Fibroblast of peridontal ligament (primary cell): Measurements from ENCODE around the gene LILRB4.
A peak's percentile ranks its signal among the peaks of the same experiment; 100 is the strongest.
"Not testable (repeated sequence)": the region's sequence is repeated elsewhere in the genome, so short reads cannot be mapped to it uniquely, and the experiment has no call there.

Experiments
- DNase-seq: peaks from one replicate; pipeline ENCODE4 v3.0.0-alpha.2; 2010; ENCODE audit errors: extremely low read depth

Gene LILRB4

DNA sequence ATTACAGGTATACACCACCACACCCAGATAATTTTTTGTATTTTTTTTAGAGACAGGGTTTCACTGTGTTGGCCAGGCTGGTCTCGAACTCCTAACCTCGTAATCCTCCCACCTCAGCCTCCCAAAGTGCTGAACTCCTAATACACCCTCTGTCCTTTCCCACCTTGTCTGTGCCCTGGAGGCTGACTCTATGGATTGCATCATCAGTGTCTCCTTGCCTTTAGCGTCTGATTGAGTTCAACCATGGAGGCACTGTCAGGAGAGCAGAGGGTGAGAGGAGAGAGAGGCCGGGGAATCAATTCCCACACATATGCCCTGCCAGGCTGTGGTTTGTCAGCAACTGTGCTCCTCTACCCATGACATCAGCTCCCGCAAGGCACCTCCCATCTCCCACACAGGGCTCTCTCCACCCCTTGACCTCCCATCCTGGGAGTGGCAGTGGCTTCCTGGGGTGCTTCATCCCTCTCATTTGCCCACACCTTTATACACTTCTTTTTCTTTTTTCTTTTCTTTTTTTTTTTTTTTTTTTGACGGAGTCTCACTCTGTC is 12.6 kb upstream of the LILRB4 start:
- no peak for DNase-seq

DNA sequence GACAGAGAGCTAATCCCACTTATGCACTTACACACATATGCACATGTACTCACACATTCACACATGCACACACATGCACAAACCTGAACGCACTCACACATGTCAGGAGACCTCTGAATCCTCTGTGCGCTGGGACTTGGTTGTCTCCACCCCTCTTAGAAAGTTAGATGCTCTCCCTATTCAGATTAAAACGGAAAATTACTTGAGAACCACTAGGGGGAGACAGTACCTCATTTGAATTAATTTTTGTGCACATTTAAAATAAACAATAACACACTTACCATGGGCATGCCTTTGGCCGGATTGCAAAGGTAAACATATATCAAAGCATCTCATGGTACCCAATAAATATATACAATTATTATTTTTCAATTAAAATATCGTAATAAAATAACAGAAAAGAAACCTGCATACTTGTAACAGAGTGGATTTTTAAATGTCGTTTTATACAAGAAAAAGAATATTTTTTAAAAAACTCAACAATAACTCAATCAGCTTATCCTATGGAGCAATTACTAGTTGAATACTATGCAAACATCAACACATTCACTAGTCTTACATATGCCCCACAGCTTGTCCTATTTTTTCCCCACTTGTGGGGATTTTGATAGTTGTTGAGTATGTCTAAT is 9.5 kb upstream of the LILRB4 start:
- DNase-seq, result peak; percentile 10

DNA sequence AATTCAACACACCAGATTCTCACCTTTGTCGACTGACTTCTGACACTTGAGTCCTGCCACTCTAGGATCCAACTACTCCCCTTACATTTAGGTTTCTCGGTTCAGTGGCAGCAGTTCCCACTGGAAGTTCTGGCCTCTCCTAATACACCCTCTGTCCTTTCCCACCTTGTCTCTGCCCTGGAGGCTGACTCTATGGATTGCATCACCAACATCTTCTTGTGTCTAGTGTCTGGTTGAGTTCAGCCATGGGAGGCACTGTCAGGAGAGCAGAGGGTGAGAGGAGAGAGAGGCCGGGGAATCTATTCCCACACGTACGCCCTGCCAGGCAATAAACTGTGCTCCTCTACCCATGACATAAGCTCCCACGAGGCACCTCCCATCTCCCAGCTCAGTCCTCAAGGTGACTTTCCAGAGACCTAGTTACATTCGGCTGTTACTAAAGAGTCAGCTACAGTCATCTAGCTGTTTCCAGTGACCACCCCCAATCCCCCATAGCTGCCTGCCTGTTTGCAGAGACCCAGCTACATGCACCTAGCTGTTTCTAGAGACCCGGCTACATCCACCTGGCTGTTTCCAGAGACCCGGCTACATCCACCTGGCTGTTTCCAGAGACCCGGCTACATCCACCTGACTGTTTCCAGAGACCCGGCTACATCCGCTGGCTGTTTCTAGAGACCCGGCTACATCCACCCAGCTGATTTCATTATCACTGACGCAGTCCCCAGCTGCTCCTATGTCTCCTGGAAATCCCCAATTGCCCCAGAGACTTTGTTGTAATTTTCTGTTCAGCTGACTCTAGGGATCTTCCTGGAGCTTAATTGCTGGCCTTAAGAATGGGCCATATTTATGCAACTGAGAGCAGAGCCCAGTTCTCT is 8.1 kb upstream of the LILRB4 start:
- DNase-seq, result no peak

DNA sequence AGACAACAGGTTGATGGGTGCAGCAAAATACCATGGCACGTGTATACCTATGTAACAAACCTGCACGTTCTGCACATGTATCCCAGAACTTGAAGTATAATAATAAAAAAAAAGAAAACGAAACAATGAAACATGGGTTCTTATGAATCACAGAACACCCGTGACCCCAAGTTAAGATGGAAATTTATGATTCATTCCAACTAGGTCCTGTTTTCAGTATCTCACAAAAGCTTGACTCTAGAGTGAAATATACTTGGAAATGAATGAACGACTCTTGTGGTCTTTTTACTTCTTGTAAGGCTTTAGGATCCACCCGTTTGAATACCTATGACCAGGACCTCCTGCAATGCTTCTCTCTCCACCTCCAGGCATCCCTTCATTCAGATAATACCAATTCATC is 3.5 kb upstream of the LILRB4 start:
- DNase-seq, result no peak

DNA sequence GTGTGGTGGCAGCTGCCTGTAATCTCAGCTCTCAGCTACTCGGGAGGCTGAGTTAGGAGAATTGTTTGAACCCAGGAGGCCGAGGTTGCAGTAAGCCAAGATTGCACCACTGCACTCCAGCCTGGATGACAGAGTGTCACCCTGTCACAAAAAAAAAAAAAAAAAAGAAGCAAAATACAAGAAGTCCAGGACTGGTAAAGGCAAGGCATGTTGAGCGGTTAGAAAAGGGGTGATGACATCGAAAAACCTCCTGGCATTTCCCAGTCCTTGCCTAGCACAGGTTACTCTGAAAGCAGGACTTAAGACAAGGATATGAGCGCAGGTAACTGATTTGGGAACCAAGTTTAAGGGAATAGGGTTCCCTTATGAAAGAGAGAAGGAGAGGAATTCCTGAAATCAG is 2.5 kb upstream of the LILRB4 start:
- DNase-seq, result no peak

DNA sequence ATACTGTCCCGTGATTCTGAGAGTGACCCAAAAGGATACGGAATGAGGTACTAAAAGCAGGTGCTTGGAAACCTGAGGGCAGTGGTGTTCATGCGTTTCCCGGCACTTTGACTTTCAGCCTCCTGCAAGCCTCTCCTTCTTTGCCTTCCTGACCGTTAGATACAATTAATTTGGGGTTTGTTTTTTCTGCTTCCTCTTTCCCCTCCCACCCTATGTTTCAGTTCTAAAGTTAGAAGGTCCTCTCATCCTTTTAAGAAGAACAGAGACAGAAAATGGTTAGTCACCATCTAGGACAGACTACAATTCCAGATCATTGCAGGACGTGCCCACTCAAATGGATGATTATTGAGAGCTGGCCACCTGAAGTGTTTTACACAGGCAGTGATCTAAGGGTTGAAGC is 1.8 kb upstream of the LILRB4 start:
- no peak for DNase-seq

DNA sequence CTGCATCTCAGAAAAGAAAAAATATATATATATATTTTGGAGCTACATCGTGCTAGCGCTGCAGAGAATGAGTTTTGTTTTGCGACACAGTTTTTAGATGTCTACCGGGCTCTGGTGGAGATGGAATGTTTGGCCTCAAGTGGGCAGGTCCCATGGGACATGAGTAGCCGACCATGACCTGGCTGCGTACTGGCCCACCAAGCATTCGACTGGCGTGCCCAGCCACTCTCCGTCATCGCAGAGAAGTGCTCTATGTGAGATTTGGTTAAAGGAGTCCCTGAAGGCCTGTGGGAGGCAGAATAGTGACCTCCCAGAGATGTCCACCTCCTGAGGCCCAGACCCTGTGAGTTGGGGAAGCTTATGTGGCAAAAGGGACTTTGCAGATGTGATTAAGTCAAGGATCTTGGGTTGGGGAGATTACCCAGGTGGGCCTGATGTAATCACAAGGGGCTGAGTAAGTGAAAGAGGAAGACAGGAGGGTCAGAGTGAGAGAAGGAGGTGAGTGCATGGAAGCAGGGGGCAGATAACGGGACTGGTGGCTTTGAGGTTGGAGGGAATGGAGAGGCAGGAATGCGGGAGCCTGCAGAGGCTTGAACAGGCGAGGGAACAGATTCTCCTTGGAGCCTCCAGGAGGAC is 821 bp upstream of the LILRB4 start:
- no peak for DNase-seq

DNA sequence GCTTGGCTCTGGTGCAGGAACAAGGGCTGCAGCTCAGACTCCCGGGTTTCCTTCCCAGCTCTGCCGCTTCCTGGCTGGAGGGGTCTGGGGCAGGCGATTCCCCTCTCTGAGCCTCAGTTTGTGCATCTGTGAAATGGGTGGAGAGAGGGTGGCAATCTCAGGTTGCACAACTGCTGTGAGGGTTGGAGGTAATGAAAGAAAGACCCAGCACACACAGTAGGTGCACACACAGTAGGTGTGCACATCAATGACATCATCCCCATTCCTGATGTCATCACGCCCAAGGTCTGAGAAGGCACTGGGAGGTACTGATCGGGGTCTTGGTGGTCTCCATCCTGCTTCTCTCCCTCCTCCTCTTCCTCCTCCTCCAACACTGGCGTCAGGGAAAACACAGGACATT is 2.7 kb downstream of the LILRB4 start:
- no peak for DNase-seq

DNA sequence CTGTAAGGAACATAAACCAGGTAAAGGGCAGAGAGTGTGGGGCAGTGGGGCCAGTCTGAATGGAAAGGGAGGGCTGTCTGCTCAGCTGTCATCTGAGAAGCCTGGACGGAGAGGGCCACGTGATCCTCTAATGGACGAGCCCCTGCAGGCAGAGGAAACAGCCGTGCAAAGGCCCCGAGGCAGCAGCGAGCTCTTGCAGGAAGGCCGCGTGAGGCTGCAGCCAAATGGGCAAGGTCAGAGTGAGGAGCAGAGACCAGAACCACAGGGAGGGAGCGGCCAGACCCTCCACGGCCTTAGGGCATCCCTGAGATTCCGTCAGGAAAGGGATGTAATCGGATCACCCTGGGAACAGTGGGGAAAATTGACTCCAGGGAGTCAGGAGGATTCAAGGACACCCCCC is 4.4 kb downstream of the LILRB4 start:
- no peak for DNase-seq

DNA sequence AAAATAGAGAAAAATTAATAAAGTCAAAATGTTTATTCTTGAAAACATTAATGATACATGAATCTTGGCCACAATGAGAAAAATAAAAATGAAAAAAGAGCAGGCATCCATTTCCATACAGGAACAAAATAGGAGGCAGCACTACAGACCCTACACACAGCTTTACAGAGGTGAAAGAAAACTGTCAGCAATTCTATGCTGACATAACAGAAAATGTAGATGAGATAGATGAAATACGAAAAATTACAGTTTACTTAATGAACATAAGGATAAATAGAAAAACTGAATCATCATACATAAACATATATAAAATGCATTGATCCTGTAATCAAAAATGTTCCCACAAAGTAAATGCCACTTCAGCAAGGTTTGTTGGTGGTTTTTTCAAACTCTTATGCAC is 5.6 kb downstream of the LILRB4 start:
- DNase-seq, result no peak

DNA sequence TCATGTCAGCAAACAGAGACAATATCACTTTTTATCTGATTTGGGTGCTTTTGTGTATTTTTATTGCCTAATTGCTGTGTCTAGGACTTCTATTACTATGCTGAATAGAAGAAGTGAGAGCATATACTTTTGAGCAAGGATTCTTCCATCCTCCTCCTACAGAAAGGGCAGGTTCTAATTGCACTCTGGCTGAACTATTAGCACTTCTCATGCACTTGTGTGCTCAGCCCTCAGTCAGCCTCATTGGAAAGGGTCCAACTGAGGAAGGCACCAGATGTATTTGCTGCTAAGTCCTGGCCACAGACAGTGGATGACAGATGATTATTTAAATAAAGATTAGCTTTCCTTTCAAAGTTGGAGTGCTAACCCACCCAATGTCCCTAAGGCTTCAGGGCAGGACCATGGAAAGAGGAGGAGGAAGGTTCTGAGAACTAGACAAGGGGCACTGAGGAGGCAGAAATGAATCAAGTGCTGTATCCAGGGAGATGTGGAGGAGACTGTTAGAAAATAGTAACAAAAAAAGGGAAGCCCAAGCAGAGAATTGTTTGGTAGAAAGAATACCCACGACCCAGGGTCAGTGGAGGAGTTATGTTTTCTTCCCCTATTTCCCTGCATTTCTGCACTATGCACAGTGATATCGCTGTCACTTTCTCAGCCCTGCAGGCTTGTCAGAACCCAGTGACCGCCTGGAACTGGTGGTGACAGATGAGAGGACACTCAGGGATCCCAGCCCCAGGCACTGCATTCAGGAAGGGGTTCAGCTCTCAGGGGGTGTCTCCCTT is 8.0 kb downstream of the LILRB4 start:
- DNase-seq, result no peak

DNA sequence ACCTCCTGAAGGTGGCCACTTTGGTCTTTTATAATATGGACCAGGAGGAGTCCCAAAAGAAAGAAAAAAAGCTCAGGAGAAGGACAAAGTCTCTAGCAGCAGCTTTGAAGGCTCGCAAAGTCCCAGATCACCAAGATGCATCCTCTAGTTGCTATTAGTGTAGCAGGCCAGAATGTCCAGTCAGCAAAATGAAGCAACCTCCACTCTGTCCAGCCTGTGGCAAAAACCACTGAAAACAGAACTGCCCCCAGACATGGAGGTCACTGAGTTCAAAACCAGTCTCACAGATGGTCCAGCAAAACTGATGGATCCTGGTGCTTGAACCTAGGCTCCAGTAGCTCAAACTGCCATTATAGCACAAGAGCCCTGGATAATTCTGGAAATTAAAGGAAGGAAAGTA is 10.4 kb downstream of the LILRB4 start:
- no peak for DNase-seq

DNA sequence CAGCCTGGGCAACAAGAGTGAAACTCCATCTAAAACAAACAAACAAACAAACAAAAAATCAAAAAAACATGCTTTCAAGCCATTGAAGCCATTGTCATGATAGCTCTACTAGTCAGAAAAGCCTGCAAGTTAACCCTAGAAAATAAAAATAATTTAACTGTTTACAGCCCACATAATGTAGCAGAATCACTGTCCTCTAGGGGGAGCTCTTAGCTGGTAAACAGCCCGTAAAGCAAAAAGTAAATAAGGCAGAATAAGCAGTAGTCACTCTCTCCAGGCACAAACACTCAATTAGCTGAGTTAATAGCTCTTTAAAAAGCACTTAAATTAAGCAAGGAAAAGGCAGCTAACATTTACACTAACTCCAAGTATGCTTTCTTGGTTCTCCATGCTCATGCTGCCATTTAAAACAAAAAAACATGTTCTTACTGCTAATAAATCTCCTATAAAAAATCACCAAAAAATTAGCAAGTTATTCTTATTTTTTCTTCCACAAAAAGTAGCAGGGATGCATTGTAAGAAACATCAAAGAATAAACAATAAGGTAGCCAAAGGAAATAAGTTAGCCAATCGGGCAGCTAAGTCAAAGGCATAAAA is 11.3 kb downstream of the LILRB4 start:
- no peak for DNase-seq

DNA sequence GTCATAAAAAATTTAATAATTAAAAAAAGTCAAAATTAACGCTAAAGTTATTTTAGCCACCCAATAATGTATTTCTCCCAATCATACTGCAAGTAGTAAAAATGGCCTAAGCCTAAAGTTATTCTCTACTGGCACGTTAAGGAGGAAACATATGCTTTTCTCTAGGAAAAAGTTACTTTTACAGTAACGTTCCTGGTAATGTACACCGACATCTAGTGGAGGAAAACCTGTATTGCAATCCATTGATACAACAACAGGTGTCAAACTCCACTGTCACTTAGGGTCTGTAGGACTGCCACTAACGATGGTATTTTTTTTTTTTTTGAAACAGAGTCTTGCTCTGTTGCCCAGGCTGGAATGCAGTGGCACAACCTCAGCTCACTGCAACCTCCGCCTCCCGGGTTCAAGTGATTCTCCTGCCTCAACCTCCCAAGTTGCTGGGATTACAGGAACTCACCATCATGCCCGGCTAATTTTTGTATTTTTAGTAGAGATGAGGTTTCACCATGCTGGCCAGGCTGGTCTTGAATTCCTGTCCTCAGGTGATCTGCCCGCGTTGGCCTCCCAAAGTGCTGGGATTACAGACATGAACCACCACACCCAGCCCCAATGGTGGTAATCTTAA is 13.5 kb downstream of the LILRB4 start:
- DNase-seq, result peak; percentile 40

DNA sequence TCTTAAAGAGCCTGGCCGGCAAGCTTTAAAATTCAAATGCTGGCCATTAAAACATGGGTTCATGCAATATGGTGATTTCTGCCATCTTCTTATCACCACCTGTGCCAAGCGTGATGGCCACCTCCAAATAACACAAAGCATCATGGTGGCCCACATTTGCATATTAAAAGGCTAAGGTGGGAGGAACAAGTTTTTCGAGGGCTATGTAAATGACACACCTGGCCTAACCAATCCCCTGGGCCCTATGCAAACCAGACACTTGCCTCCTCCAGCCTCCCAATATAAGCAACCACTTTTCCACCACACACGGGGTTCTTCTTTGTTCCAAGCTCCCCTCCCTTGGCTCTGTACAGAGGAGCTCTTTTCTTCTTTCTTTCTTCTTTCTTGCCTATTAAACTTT is 14.4 kb downstream of the LILRB4 start:
- DNase-seq, result no peak

DNA sequence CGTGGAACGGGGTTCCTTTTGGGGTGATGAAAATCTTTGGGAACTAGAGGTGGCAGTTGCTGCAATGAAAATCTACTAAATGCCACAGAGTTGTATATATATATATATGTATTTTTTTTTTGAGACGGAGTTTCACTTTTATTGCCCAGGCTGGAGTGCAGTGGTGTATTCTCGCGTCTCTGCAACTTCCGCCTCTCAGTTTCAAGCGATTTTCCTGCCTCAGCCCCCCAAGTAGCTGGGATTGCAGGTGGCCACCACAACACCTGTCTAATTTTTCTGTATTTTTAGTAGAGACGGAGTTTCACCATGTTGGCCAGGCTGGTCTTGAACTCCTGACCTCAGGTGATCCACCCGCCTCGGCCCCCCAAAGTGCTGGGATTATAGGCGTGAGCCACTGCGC is 18.8 kb downstream of the LILRB4 start:
- not testable (repeated sequence) for DNase-seq

DNA sequence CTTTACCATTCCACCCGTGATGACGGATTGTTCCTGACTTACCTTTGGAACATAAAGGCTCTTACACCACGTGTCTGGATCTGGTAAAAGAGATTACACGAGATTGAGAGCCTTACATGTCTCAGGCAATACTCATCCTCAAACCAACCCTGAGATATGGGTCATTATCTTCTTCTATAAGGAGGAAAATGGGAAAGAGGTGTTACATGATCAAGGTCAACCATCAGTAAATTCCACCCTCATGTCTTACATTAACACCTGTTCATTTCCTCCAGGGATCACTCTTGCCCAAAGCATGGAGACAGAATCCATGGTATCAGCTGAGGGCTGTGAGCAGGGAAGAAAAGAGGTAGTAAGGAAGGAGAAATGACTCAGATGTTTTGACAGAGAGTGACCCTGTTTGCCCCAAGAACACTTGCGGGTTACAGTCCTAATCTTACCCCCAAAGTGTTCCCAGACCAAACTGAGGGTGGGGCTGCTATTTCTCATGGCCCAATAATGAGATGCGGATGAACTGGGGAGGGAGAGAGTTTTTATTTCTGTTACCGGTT is 19.6 kb downstream of the LILRB4 start:
- no peak for DNase-seq

DNA sequence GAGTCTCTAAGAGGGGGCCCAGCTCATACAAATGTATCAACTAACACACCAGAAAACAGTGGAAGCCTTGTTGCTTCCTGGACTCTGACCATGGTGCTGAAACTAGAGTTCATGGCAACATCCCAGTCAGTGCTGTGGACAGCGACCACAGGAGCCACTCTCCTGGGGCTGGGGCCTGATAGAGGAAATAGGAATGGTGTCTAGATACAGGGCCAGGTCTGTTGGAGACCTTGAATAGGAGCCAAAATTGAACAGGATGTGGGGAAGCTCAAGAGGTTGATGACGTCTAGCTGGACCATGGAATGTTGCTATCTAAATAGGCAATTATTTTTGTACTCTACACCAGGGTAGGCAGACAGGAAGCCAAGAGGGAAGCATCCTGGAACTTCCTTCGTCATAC is 21.7 kb downstream of the LILRB4 start:
- DNase-seq, result no peak

DNA sequence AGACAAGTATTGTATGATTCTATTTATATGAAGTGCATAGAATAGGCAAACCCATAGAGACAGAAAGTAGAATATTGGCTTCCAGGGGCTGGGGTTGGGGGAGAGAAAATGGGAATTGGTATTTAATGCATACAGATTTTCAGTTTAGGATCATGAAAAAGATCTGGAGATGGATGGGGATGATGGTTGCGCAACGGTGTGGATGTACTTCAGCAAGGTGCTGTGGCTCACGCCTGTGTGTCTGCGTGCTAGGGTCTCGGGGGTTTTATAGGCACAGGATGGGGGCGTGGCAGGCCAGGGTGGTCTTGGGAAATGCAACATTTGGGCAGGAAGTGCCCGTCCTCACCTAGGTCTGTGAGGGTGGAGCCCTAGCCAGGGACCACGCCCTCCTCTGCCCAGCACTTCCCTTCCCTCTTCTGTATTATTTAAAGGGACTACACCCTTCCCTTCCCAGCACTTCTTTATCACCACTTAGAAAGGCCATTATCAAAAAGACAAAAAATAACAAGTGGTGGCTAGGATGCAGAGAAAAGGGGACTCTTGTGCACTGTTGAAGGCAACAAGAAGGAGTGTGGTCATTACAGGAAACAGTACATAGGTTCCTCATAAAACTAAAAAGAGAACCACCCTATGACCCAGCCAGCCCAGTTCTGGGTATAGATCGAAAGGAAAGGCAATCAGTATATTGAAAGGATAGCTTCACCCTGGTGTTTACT is 29.0 kb downstream of the LILRB4 start:
- DNase-seq, result no peak

DNA sequence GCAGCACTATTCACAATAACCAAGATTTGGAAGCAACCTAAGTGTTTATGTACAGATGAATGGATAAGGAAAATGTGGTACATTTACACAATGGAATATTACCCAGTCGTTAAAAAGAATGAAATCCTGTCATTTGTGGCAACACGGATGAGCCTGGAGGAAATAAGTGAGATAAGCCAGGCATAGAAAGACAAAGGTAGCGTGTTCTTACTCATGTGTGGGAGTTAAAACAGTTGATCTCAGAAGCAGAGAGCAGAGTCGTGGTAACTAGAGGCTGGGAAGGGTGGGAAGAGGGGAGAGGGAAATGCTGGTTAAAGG is 29.5 kb downstream of the LILRB4 start:
- no peak for DNase-seq
